SU-DHL-6 (cell line): ENCODE results near the gene OAS1.

ENCODE experiments used
- CTCF ChIP-seq: fragments of 200-600 bp; sonication (generic); IDR thresholded peaks from one replicate; pipeline ENCODE4 v1.5.1; 2017; ENCODE audit warnings: antibody characterized with exemption, mild to moderate bottlenecking, low read length, moderate library complexity; ENCODE audit not compliant: insufficient read depth, poor library complexity, severe bottlenecking
- EZH2phosphoT487 ChIP-seq: fragments of 200-600 bp; sonication (generic), shearing (Covaris generic); conservative IDR thresholded peaks from 2 replicates; pipeline ENCODE4 v1.6.1; 2018; ENCODE audit warnings: mild to moderate bottlenecking, antibody characterized with exemption, low read length, moderate library complexity, mixed read lengths

- TF ChIP-seq CTCF, result no peak
- no peak for TF ChIP-seq EZH2phosphoT487
Measured at GRCh38 chr12:112908548-112908947, 1.8 kb downstream of the OAS1 start.
